GM23248 (cell line): Measurements from ENCODE around the gene BNIP3. TPM values are rescaled to one million over a fixed set of nuclear protein-coding genes. Genes with fewer than 3 reads are reported as not detected.
"Not testable (repeated sequence)": the region's sequence is repeated elsewhere in the genome, so short reads cannot be mapped to it uniquely, and the experiment has no call there.

Experiments
- DNase-seq: peaks from one replicate; pipeline ENCODE4 v3.0.0-alpha.2; 2015
- H2AFZ ChIP-seq: fragments of 200-600 bp; sonication (generic); 2 replicates; pipeline ENCODE4 v1.6.1; 2016; ENCODE audit warnings: antibody characterized with exemption
- H3F3A ChIP-seq: fragments of 200-600 bp; sonication (generic); 2 replicates; pipeline ENCODE4 v1.6.1; 2016; ENCODE audit warnings: mild to moderate bottlenecking, antibody characterized with exemption, mixed run types; ENCODE audit not compliant: insufficient read depth
- H3K27ac ChIP-seq: fragments of 200-600 bp; sonication (generic); 2 replicates; pipeline ENCODE4 v1.5.1; 2016; ENCODE audit warnings: mild to moderate bottlenecking
- H3K27me3 ChIP-seq: fragments of 200-600 bp; sonication (generic); replicated peaks from 2 replicates; pipeline ENCODE4 v1.6.1; 2016; ENCODE audit warnings: mild to moderate bottlenecking; ENCODE audit not compliant: insufficient read depth
- H3K36me3 ChIP-seq: fragments of 200-600 bp; sonication (generic); 2 replicates; pipeline ENCODE4 v1.6.1; 2016; ENCODE audit warnings: low read depth, mild to moderate bottlenecking
- H3K4me1 ChIP-seq: fragments of 200-600 bp; sonication (generic); 2 replicates; pipeline ENCODE4 v1.6.1; 2016; ENCODE audit warnings: mild to moderate bottlenecking; ENCODE audit not compliant: insufficient read depth
- H3K4me2 ChIP-seq: fragments of 200-600 bp; sonication (generic); one replicate; pipeline ENCODE4 v1.6.1; 2016; ENCODE audit warnings: mild to moderate bottlenecking; ENCODE audit not compliant: unreplicated experiment
- H3K4me3 ChIP-seq: fragments of 200-600 bp; sonication (generic); 2 replicates; pipeline ENCODE4 v1.5.1; 2016; ENCODE audit warnings: mild to moderate bottlenecking
- H3K79me2 ChIP-seq: fragments of 200-600 bp; sonication (generic); 2 replicates; pipeline ENCODE4 v1.6.1; 2016; ENCODE audit warnings: mild to moderate bottlenecking; ENCODE audit not compliant: insufficient read depth
- H3K9ac ChIP-seq: fragments of 200-600 bp; sonication (generic); 2 replicates; pipeline ENCODE4 v1.6.1; 2016; ENCODE audit warnings: mild to moderate bottlenecking
- H3K9me2 ChIP-seq: fragments of 200-600 bp; sonication (generic); 2 replicates; pipeline ENCODE4 v1.6.1; 2016; ENCODE audit warnings: mixed run types, mild to moderate bottlenecking, moderate library complexity; ENCODE audit not compliant: insufficient read depth
- H3K9me3 ChIP-seq: fragments of 200-600 bp; sonication (generic); one replicate; pipeline ENCODE4 v1.6.1; 2017; ENCODE audit warnings: low read depth
- H4K20me1 ChIP-seq: fragments of 200-600 bp; sonication (generic); 2 replicates; pipeline ENCODE4 v1.6.0; 2016; ENCODE audit not compliant: insufficient read depth
- EZH2 ChIP-seq: fragments of 200-600 bp; sonication (generic); IDR thresholded peaks from 2 replicates; pipeline ENCODE4 v1.6.1; 2018; ENCODE audit warnings: antibody characterized with exemption, mild to moderate bottlenecking; ENCODE audit not compliant: insufficient read depth, poor library complexity, severe bottlenecking
- EZH2phosphoT487 ChIP-seq: fragments of 200-600 bp; sonication (generic); IDR thresholded peaks from 2 replicates; pipeline ENCODE4 v1.6.1; 2018; ENCODE audit warnings: antibody characterized with exemption, moderate library complexity, mild to moderate bottlenecking, low read depth; ENCODE audit not compliant: insufficient read depth
- WGBS, 2 experiments: methylation state at CpG; one replicate each; pipeline ENCODE4 v1.1.6; 2015 to 2017; ENCODE audit warnings: low lambda C conversion rate in 2 of 2, low coverage in 1 of 2; ENCODE audit errors: missing lambda C conversion rate in 2 of 2; 5-methylcytosine and 5-hydroxymethylcytosine counted together
- in situ Hi-C: fragments of 300-500 bp; cut with MboI; formaldehyde crosslinking; loops from 2 replicates; pipeline ENCODE4 v1.15.0; 2020
- polyA plus RNA-seq: library from polyadenylated mRNA; unstranded; fragments of >200 nt; fragmentation: Nextera tagmentation; extraction: Ambion mirVana; gene quantifications from 2 replicates; pipeline ENCODE4 v1.2.1, GENCODE V29; 2016
- total RNA-seq: library from RNA; depleted of rRNA; stranded (reverse); fragments of >200 nt; shearing (Covaris generic); gene quantifications from 2 replicates; pipeline ENCODE4 v1.2.3, GENCODE V29; 2014; rRNA removed

The BNIP3 gene
- total and polyA plus RNA-seq, 2 experiments from 2014 or later, result 370 to 423 TPM

- Histone ChIP-seq H3K4me1 (no peaks in the 10 kb centered on the region), H3K79me2 (peaks cover 97% of the 10 kb centered on the region), H3K9me2 (no peaks in the 10 kb centered on the region), H2AFZ (no peak overlapping the region), H3F3A (no peaks in the 10 kb centered on the region), H3K9me3 (peaks cover 2% of the 10 kb centered on the region), H3K36me3 (no peaks in the 10 kb centered on the region), H3K27ac (no peak overlapping the region), H3K9ac (no peak overlapping the region), H3K4me3 (no peak overlapping the region), H3K27me3 (no peaks in the 10 kb centered on the region), H3K4me2 (no peak overlapping the region), H4K20me1 (peaks cover 5% of the 10 kb centered on the region; the same call in 1 of the 2 replicates)
- TF ChIP-seq EZH2phosphoT487 (no peak), EZH2 (no peak)
- WGBS, 2 experiments, result 90 to 91% methylated on average over 11 of the region's 11 CpGs
- in situ Hi-C loops, result no loop called here
- DNase-seq, result no peak
Measured at GRCh38 chr10:131923038-131923756, 58.5 kb downstream of the BNIP3 start.

GRCh38 chr10:131921184-131921583 lies 60.5 kb downstream of the BNIP3 start:
- Histone ChIP-seq H3K79me2 (peaks cover 92% of the 10 kb centered on the region), H3K27ac (no peak overlapping the region), H3K9me2 (no peaks in the 10 kb centered on the region), H3K36me3 (no peaks in the 10 kb centered on the region), H3F3A (no peaks in the 10 kb centered on the region), H3K9me3 (peaks cover 2% of the 10 kb centered on the region), H4K20me1 (peaks cover 5% of the 10 kb centered on the region; the same call in 1 of the 2 replicates), H3K4me2 (no peak overlapping the region), H3K4me1 (no peaks in the 10 kb centered on the region), H3K4me3 (no peak overlapping the region), H2AFZ (no peak overlapping the region), H3K9ac (no peak overlapping the region), H3K27me3 (no peaks in the 10 kb centered on the region)
- TF ChIP-seq EZH2 (no peak), EZH2phosphoT487 (no peak)
- in situ Hi-C loops, result no loop called here
- WGBS, 2 experiments, result 82 to 88% methylated on average over 8 of the region's 8 CpGs
- no peak for DNase-seq

- Histone ChIP-seq H3K4me3 (no peak overlapping the region), H3K27me3 (no peaks in the 10 kb centered on the region), H3K27ac (no peak overlapping the region), H3K79me2 (peaks cover 92% of the 10 kb centered on the region), H3K9me3 (peaks cover 2% of the 10 kb centered on the region), H2AFZ (no peak overlapping the region), H4K20me1 (peaks cover 5% of the 10 kb centered on the region; the same call in 1 of the 2 replicates), H3K4me1 (no peaks in the 10 kb centered on the region), H3K9ac (no peak overlapping the region), H3K36me3 (no peaks in the 10 kb centered on the region), H3F3A (no peaks in the 10 kb centered on the region), H3K9me2 (no peaks in the 10 kb centered on the region), H3K4me2 (no peak overlapping the region)
- no peak for DNase-seq
- TF ChIP-seq EZH2 (no peak), EZH2phosphoT487 (no peak)
- in situ Hi-C loops, result no loop called here
- WGBS, 2 experiments, result 85 to 86% methylated on average over 5 of the region's 5 CpGs
Measured at GRCh38 chr10:131920693-131921092, 61.0 kb downstream of the BNIP3 start.

- H3K9me3 ChIP-seq, result no peaks in the 10 kb centered on the region
- no peaks in the 10 kb centered on the region for H3K9me2 ChIP-seq
- H3K27me3 ChIP-seq, result no peaks in the 10 kb centered on the region
- no peak for TF ChIP-seq EZH2phosphoT487
- no peak for TF ChIP-seq EZH2
- no peak overlapping the region for H3K27ac ChIP-seq
- H3K4me2 ChIP-seq, result no peak overlapping the region
- H3F3A ChIP-seq, result no peaks in the 10 kb centered on the region
- H2AFZ ChIP-seq, result no peak overlapping the region
- DNase-seq, result no peak
- H3K9ac ChIP-seq, result no peak overlapping the region
- 95 to 97% methylated on average over 8 to 11 of the region's 11 CpGs for WGBS, 2 experiments
- no peaks in the 10 kb centered on the region for H3K36me3 ChIP-seq
- no peaks in the 10 kb centered on the region for H3K4me1 ChIP-seq
- in situ Hi-C loops, result no loop called here
- peaks cover 5% of the 10 kb centered on the region; the same call in 1 of the 2 replicates for H4K20me1 ChIP-seq
- no peak overlapping the region for H3K4me3 ChIP-seq
- peaks cover 92% of the 10 kb centered on the region for H3K79me2 ChIP-seq
Measured at GRCh38 chr10:131920151-131920550, 61.6 kb downstream of the BNIP3 start.

GRCh38 chr10:131919461-131919860 lies 62.3 kb downstream of the BNIP3 start:
- H3K36me3 ChIP-seq, in situ Hi-C loops, H3K9me2 ChIP-seq, H3K27ac ChIP-seq, DNase-seq, H3K9ac ChIP-seq, H3K4me2 ChIP-seq, H2AFZ ChIP-seq, H3K4me1 ChIP-seq, H3K4me3 ChIP-seq, H3K9me3 ChIP-seq, H4K20me1 ChIP-seq, H3K27me3 ChIP-seq, H3F3A ChIP-seq: not testable (repeated sequence)
- 93 to 95% methylated on average over 12 to 14 of the region's 14 CpGs for WGBS, 2 experiments
- H3K79me2 ChIP-seq, result peaks cover 92% of the 10 kb centered on the region

Other genes starting within 250 kb of the BNIP3 start
- 14.7 and 26.2 TPM in 2 replicates for gene PPP2R2D, start 80.9 kb downstream of the BNIP3 start, total RNA-seq
- gene PPP2R2D, start 80.9 kb downstream of the BNIP3 start, polyA plus RNA-seq, result 18.5 and 21.3 TPM in 2 replicates
- gene JAKMIP3, start 84.0 kb upstream of the BNIP3 start, total RNA-seq, result not detected in 2 replicates
- gene JAKMIP3, start 84.0 kb upstream of the BNIP3 start, polyA plus RNA-seq, result 0.04 and 0.06 TPM in 2 replicates
- 1.8 and 2.1 TPM in 2 replicates for gene DPYSL4, start 205.0 kb upstream of the BNIP3 start, total RNA-seq
- gene DPYSL4, start 205.0 kb upstream of the BNIP3 start, polyA plus RNA-seq, result 2.1 and 2.5 TPM in 2 replicates